ENCODE results near the gene RHBDF2. TPM values are rescaled to one million over a fixed set of nuclear protein-coding genes. Genes with fewer than 3 reads are reported as not detected.

The RHBDF2 gene
- total and polyA plus RNA-seq, 2 donors (not counting 3 experiments of a cell fraction or from before 2014, with no cell fraction given): 25.5 to 38.5 TPM

GRCh38 chr17:76492989-76493501 is 8.2 kb downstream of the RHBDF2 start:
- Histone ChIP-seq H3K9ac (replicated peaks; ENCODE audit: extremely low read depth, insufficient read depth, low read length) (peak overlapping the region; percentile 14), H3K36me3 (ENCODE audit: control insufficient read depth in 2 of 2, extremely low read depth in 1 of 2, insufficient read depth in 2 of 2, low read length in 2 of 2) (no peaks in the 10 kb centered on the region), H3K27ac (ENCODE audit: insufficient read depth, low read depth, low read length) (peak overlapping the region; percentile 42), H3K9me3 (replicated peaks; ENCODE audit: control insufficient read depth, insufficient read depth, low read length) (no peaks in the 10 kb centered on the region), H3K4me3 (replicated peaks in 1 of 3; ENCODE audit: insufficient read depth in 1 of 3, low read depth in 1 of 3, low read length in 3 of 3) (no peak overlapping the region), H3K4me2 (ENCODE audit: insufficient read depth, low read length) (peak overlapping the region; percentile 6), H3K79me2 (ENCODE audit: control insufficient read depth, insufficient read depth, low read length) (peaks cover 7% of the 10 kb centered on the region), H4K20me1 (replicated peaks; ENCODE audit: control insufficient read depth, extremely low read depth, insufficient read depth, low read length) (no peaks in the 10 kb centered on the region), H3K27me3 (ENCODE audit: control insufficient read depth in 2 of 2, insufficient read depth in 2 of 2, low read length in 2 of 2) (no peaks in the 10 kb centered on the region), H3K4me1 (ENCODE audit: control insufficient read depth, extremely low read depth, insufficient read depth, low read length) (peaks cover 27% of the 10 kb centered on the region), H3K9me1 (replicated peaks; ENCODE audit: control insufficient read depth, extremely low read depth, insufficient read depth, low read length) (no peaks in the 10 kb centered on the region), H2AFZ (ENCODE audit: low read depth, low read length) (no peak overlapping the region)
- intact Hi-C loops (cut with micrococcal nuclease): loop anchor here (1.0 kb wide), 2 partner anchors 8 kb away; partner anchors contain the start of gene RHBDF2
- dilution Hi-C loops (cut with MboI; ENCODE audit: extremely low pct_ligation_motif_present, low sequenced_read_pairs): no loop called here
- no TSS peak for BruUV-seq (replicated peaks)
- DNase-seq (ENCODE audit: low read depth, low spot score) (peak; percentile 59), FAIRE-seq (peak; percentile 95)
- ChIA-PET POLR2A (no interaction called here), CTCF (interaction anchor here (0.9 to 1.8 kb wide), 12 partner anchors 9 to 85 kb away, joined by 3 to 12 read pairs (median 4); partner anchors contain the start of genes AANAT and RHBDF2)
- TF ChIP-seq EZH2 (IDR thresholded peaks at IDR 0.05; ENCODE audit: borderline replicate concordance, low read depth, low read length, severe bottlenecking) (no peak), POLR2AphosphoS5 (IDR thresholded peaks at IDR 0.05; ENCODE audit: insufficient read depth, low read depth, low read length) (peak; percentile 67), MAX (IDR thresholded peaks at IDR 0.05; ENCODE audit: insufficient read depth, insufficient read length) (no peak), POLR2A (IDR thresholded peaks at IDR 0.05; ENCODE audit: low read depth, low read length) (no peak), CTCF (IDR thresholded peaks at IDR 0.05; ENCODE audit: extremely low read depth in 1 of 2, insufficient read depth in 1 of 2, low read depth in 1 of 2, low read length in 2 of 2) (no peak), JUN (IDR thresholded peaks at IDR 0.05; ENCODE audit: borderline replicate concordance, insufficient read depth, insufficient read length, low read depth) (no peak), GATA2 (IDR thresholded peaks at IDR 0.05; ENCODE audit: insufficient read depth, insufficient read length, low read depth, low read length) (no peak), MYC (IDR thresholded peaks at IDR 0.05; ENCODE audit: low read depth, low read length) (no peak), FOS (IDR thresholded peaks at IDR 0.05; ENCODE audit: borderline replicate concordance, insufficient read depth, low read length) (peak; percentile 75)
